HEK293 (cell line): ENCODE measurements around the gene NDUFA8.

ENCODE experiments used
- CTCF ChIA-PET: fragments of 350-600 bp; formaldehyde crosslinking; extraction: SDS; loops from one replicate; lab custom pipeline; 2021; ENCODE audit warnings: antibody characterized with exemption; lab: Yijun Ruan, JAX
- POLR2A ChIA-PET: fragments of 300-600 bp; formaldehyde crosslinking; extraction: SDS; loops from one replicate; lab custom pipeline; 2020; ENCODE audit warnings: antibody characterized with exemption, inconsistent platforms; lab: Yijun Ruan, JAX
- H3K27ac ChIP-seq: fragments of 200-500 bp; sonication (Bioruptor generic); 2 replicates; pipeline ENCODE4 v1.5.1; 2014; ENCODE audit warnings: low read depth, low read length, control low read depth, inconsistent platforms; ENCODE audit errors: extremely low read depth
- H3K36me3 ChIP-seq, 2 experiments: fragments of 200-500 bp in 1 of 2; sonication (Bioruptor generic) in 1 of 2; 1 replicate in 1 of 2; 2 replicates in 1 of 2; pipeline ENCODE4 v1.5.1; 2014 to 2017; ENCODE audit warnings: inconsistent platforms in 2 of 2, low read length in 2 of 2; ENCODE audit not compliant: control insufficient read depth in 2 of 2, insufficient read depth in 1 of 2
- H3K4me1 ChIP-seq: fragments of 200-500 bp; sonication (Bioruptor generic); 2 replicates; pipeline ENCODE4 v1.5.1; 2014; ENCODE audit warnings: mild to moderate bottlenecking, low read length, inconsistent platforms; ENCODE audit not compliant: control insufficient read depth, insufficient read depth
- H3K4me3 ChIP-seq: 2 replicates; pipeline ENCODE4 v1.5.1; 2011; ENCODE audit warnings: low read depth, mild to moderate bottlenecking, control low read depth, low read length, moderate library complexity
- H3K9me3 ChIP-seq: fragments of 200-500 bp; sonication (Bioruptor generic); 2 replicates; pipeline ENCODE4 v1.5.1; 2014; ENCODE audit warnings: low read depth, low read length, inconsistent platforms; ENCODE audit not compliant: control insufficient read depth, insufficient read depth
- BCL11B ChIP-seq: fragments of 450-650 bp; formaldehyde crosslinking; IDR thresholded peaks from 2 replicates; pipeline ENCODE4 v1.5.1; 2016; ENCODE audit warnings: low read depth, missing biosample characterization, missing genetic modification characterization
- HOXA7 ChIP-seq: sonication (generic); formaldehyde crosslinking; IDR thresholded peaks from 2 replicates; pipeline ENCODE4 v1.8.1; 2022; ENCODE audit warnings: missing genetic modification reagents, borderline replicate concordance
- KLF8 ChIP-seq: fragments of 450-650 bp; formaldehyde crosslinking; IDR thresholded peaks from 2 replicates; pipeline ENCODE4 v1.5.1; 2016; ENCODE audit warnings: missing biosample characterization, missing genetic modification characterization
- PRDM1 ChIP-seq: fragments of 450-650 bp; formaldehyde crosslinking; IDR thresholded peaks from 2 replicates; pipeline ENCODE4; 2016; ENCODE audit warnings: missing biosample characterization, missing genetic modification characterization
- PRDM10 ChIP-seq: fragments of 450-650 bp; formaldehyde crosslinking; IDR thresholded peaks from 2 replicates; pipeline ENCODE4 v1.5.1; 2016; ENCODE audit warnings: missing biosample characterization, missing genetic modification characterization
- ZNF24 ChIP-seq: fragments of 450-650 bp; formaldehyde crosslinking; IDR thresholded peaks from 2 replicates; pipeline ENCODE4 v1.5.1; 2016; ENCODE audit warnings: missing biosample characterization, missing genetic modification characterization
- ZNF529 ChIP-seq: fragments of 450-650 bp; formaldehyde crosslinking; IDR thresholded peaks from 2 replicates; pipeline ENCODE4 v1.5.1; 2017; ENCODE audit warnings: missing genetic modification characterization, missing biosample characterization; ENCODE audit not compliant: insufficient replicate concordance
- ZNF549 ChIP-seq: fragments of 450-650 bp; IDR thresholded peaks from 2 replicates; pipeline ENCODE4 v1.5.1; 2018; ENCODE audit warnings: missing biosample characterization, missing genetic modification characterization, mild to moderate bottlenecking, inconsistent platforms, moderate library complexity
- ZNF837 ChIP-seq: fragments of 450-650 bp; formaldehyde crosslinking; IDR thresholded peaks from 2 replicates; pipeline ENCODE4 v1.5.1; 2016; ENCODE audit warnings: missing biosample characterization, missing genetic modification characterization
- ZSCAN30 ChIP-seq: fragments of 450-650 bp; IDR thresholded peaks from 2 replicates; pipeline ENCODE4 v1.5.1; 2018; ENCODE audit warnings: missing biosample characterization, mild to moderate bottlenecking, missing genetic modification characterization, moderate library complexity
- ZSCAN5A ChIP-seq: fragments of 450-650 bp; formaldehyde crosslinking; IDR thresholded peaks from 2 replicates; pipeline ENCODE4 v1.5.1; 2016; ENCODE audit warnings: missing biosample characterization, missing genetic modification characterization
- TF ChIP-seq, protein P1 (sequence below): fragments of 450-650 bp; formaldehyde crosslinking; IDR thresholded peaks from 2 replicates; pipeline ENCODE4 v1.5.1; 2016; ENCODE audit warnings: missing biosample characterization, missing genetic modification characterization
- TF ChIP-seq, protein P2 (sequence below): fragments of 450-650 bp; formaldehyde crosslinking; conservative IDR thresholded peaks from 2 replicates; pipeline ENCODE4 v1.5.1; 2016; ENCODE audit warnings: low read depth, missing biosample characterization, missing genetic modification characterization

Gene NDUFA8

DNA sequence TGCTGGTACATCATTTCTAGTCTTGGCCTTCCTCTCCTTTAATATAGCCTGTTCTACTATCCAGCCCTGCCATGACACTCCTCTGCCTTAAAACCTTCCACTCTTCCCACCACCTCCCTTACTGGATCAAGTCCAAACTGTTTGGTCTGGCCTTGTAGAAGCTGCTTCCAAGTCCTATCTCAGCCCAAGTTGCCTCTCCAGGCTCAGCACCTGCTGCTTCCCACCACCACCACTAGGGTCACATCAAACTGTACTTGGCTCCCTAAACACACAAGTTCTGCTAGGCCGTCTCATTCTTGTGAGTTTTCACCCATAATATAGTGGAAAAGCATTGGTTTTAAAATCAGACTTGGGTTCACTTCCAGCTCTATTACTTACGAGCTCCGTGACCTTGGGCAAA, 1.4 kb downstream of the NDUFA8 start (continued):
- TF ChIP-seq PRDM10 (tag by site-specific recombination): peak; percentile 48

GRCh38 chr9:122155796-122156195, 3.8 kb downstream of the NDUFA8 start:
- POLR2A ChIA-PET: no interaction called here

DNA sequence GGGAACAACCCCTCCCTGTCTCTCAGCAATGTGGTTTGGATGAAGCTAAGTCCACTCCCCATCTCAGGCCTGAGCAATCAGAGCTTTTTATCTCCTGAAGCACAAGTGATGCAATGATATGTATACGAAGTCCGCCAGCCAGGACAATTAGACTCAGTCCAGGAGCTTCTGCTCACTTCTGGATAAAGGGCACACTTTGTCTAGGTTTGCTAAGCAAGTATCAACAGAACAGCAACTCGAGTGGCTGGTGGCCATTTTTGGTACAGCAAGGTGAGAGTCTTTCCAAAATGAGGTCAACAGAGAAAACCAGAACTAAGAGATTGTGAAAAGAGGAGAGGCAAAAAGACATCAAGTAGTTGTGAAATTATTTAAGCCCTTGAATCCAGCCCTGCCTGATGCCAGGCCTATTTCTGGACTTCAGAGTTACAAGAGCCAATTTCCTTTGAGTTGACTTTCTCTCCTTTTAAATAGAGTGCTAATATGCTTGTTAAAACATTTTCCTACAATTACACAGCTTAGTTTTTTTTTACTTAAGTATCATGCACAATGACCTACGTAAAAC, 8.2 kb downstream of the NDUFA8 start:
- no peaks in the 10 kb centered on the region for H3K4me1 ChIP-seq
- TF ChIP-seq KLF8 (tag by site-specific recombination): no peak
- no peak for TF ChIP-seq ZSCAN5A
- H3K4me3 ChIP-seq: no peak overlapping the region
- ChIA-PET CTCF (interaction anchor here (0.7 to 2.7 kb wide), 3 partner anchors 26 to 199 kb away, joined by 3 to 11 read pairs (median 5); no protein-coding TSS in a partner anchor), POLR2A (interaction anchor here (1.4 kb wide), 1 partner anchor 9 kb away, joined by 3 read pairs; the partner anchor contains the start of gene MORN5)
- H3K27ac ChIP-seq: no peak overlapping the region
- H3K9me3 ChIP-seq: no peaks in the 10 kb centered on the region
- H3K36me3 ChIP-seq: peaks cover 17 to 56% of the 10 kb centered on the region in 2 experiments

More at GRCh38 chr9:122155796-122156195, 3.8 kb downstream of the NDUFA8 start:
- peaks cover 0 to 19% of the 10 kb centered on the region in 2 experiments; a peak in 2 of 3 replicates for H3K36me3 ChIP-seq
- no peak overlapping the region for H3K4me3 ChIP-seq
- CTCF ChIA-PET: interaction anchor here (1.7 to 3.9 kb wide), 4 partner anchors 11 to 109 kb away, joined by 4 to 24 read pairs (median 6); partner anchors contain the start of genes MRRF and RBM18
- no peak overlapping the region for H3K27ac ChIP-seq
- no peaks in the 10 kb centered on the region for H3K4me1 ChIP-seq
- TF ChIP-seq, protein P1, sequence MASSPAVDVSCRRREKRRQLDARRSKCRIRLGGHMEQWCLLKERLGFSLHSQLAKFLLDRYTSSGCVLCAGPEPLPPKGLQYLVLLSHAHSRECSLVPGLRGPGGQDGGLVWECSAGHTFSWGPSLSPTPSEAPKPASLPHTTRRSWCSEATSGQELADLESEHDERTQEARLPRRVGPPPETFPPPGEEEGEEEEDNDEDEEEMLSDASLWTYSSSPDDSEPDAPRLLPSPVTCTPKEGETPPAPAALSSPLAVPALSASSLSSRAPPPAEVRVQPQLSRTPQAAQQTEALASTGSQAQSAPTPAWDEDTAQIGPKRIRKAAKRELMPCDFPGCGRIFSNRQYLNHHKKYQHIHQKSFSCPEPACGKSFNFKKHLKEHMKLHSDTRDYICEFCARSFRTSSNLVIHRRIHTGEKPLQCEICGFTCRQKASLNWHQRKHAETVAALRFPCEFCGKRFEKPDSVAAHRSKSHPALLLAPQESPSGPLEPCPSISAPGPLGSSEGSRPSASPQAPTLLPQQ: no peak
- TF ChIP-seq ZNF837 (tag by site-specific recombination) (no peak), HOXA7 (CRISPR knock-in tag) (no peak), BCL11B (no peak), ZNF24 (tag by site-specific recombination) (no peak), PRDM1 (tag by site-specific recombination) (no peak), ZNF549 (tag by site-specific recombination) (no peak), ZSCAN30 (no peak), ZNF529 (tag by site-specific recombination) (no peak)
- TF ChIP-seq, protein P2, sequence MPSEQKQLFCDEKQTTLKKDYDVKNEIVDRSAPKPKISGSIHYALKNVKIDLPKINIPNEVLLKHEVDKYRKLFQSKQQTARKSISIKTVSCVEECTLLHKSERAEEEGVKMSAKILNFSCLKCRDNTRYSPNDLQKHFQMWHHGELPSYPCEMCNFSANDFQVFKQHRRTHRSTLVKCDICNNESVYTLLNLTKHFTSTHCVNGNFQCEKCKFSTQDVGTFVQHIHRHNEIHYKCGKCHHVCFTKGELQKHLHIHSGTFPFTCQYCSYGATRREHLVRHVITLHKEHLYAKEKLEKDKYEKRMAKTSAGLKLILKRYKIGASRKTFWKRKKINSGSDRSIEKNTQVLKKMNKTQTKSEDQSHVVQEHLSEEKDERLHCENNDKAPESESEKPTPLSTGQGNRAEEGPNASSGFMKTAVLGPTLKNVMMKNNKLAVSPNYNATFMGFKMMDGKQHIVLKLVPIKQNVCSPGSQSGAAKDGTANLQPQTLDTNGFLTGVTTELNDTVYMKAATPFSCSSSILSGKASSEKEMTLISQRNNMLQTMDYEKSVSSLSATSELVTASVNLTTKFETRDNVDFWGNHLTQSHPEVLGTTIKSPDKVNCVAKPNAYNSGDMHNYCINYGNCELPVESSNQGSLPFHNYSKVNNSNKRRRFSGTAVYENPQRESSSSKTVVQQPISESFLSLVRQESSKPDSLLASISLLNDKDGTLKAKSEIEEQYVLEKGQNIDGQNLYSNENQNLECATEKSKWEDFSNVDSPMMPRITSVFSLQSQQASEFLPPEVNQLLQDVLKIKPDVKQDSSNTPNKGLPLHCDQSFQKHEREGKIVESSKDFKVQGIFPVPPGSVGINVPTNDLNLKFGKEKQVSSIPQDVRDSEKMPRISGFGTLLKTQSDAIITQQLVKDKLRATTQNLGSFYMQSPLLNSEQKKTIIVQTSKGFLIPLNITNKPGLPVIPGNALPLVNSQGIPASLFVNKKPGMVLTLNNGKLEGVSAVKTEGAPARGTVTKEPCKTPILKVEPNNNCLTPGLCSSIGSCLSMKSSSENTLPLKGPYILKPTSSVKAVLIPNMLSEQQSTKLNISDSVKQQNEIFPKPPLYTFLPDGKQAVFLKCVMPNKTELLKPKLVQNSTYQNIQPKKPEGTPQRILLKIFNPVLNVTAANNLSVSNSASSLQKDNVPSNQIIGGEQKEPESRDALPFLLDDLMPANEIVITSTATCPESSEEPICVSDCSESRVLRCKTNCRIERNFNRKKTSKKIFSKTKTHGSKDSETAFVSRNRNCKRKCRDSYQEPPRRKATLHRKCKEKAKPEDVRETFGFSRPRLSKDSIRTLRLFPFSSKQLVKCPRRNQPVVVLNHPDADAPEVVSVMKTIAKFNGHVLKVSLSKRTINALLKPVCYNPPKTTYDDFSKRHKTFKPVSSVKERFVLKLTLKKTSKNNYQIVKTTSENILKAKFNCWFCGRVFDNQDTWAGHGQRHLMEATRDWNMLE (tag by site-specific recombination): no peak
- H3K9me3 ChIP-seq: no peaks in the 10 kb centered on the region
